Measurements from ENCODE around the gene ULK3.

DNA sequence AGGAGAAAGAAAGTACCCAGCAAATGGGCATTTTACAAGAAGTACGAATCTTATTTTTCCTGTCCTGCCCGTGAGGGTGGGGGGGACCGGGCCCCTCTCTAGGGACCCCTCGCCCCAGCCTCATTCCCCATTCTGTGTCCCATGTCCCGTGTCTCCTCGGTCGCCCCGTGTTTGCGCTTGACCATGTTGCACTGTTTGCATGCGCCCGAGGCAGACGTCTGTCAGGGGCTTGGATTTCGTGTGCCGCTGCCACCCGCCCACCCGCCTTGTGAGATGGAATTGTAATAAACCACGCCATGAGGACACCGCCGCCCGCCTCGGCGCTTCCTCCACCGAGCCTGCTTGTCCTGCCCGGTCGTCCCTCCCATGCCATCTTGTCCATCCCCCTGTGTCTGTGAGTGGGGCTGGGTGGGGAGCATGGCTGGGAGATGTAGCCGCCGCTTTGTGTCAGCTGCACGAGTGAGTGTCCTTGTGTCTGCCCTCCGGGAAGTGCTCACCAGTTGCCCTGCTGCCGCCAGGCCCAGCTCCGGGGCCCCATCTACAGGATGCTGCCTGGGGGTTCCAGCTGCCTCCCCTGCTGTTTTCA, 40.0 kb downstream of the ULK3 start:
- no peak for TF ChIP-seq POLR2AphosphoS5 (IDR thresholded peaks at IDR 0.05)
- TF ChIP-seq, protein P1, sequence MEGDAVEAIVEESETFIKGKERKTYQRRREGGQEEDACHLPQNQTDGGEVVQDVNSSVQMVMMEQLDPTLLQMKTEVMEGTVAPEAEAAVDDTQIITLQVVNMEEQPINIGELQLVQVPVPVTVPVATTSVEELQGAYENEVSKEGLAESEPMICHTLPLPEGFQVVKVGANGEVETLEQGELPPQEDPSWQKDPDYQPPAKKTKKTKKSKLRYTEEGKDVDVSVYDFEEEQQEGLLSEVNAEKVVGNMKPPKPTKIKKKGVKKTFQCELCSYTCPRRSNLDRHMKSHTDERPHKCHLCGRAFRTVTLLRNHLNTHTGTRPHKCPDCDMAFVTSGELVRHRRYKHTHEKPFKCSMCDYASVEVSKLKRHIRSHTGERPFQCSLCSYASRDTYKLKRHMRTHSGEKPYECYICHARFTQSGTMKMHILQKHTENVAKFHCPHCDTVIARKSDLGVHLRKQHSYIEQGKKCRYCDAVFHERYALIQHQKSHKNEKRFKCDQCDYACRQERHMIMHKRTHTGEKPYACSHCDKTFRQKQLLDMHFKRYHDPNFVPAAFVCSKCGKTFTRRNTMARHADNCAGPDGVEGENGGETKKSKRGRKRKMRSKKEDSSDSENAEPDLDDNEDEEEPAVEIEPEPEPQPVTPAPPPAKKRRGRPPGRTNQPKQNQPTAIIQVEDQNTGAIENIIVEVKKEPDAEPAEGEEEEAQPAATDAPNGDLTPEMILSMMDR (IDR thresholded peaks at IDR 0.05): no peak
- TF ChIP-seq EP300 (IDR thresholded peaks at IDR 0.05): no peak
